Activated CD4-positive, CD25-positive, alpha-beta regulatory T cell treated with anti-CD3 and anti-CD28 coated beads, Interleukin-2, amount 50 U/mL, for 72 hours (primary cell): ENCODE measurements around the gene GSK3A.
"Not testable (repeated sequence)": the region's sequence is repeated elsewhere in the genome, so short reads cannot be mapped to it uniquely, and the experiment has no call there.

ENCODE experiments used
- DNase-seq: peaks from one replicate; pipeline ENCODE4 v3.0.0; 2021

The GSK3A gene

GRCh38 chr19:42267644-42268141 lies 25.3 kb upstream of the GSK3A start:
- no peak for DNase-seq

GRCh38 chr19:42266928-42267603 lies 24.7 kb upstream of the GSK3A start:
- not testable (repeated sequence) for DNase-seq

- not testable (repeated sequence) for DNase-seq
These were observed 23.7 kb upstream of the GSK3A start for GRCh38 chr19:42266105-42266504.

- no peak for DNase-seq
These were observed 19.4 kb upstream of the GSK3A start for GRCh38 chr19:42261763-42262162.

- not testable (repeated sequence) for DNase-seq
These were observed 15.4 kb upstream of the GSK3A start for GRCh38 chr19:42257842-42258241.

- no peak for DNase-seq
These were observed 13.7 kb upstream of the GSK3A start for GRCh38 chr19:42255766-42256745.

GRCh38 chr19:42254850-42255765 lies 12.7 kb upstream of the GSK3A start, which contains the start of gene ERF:
TSS of gene ERF (minus strand) at chr19:42255128. CDS start at chr19:42254999, 129 bp downstream.
- peak; percentile 96 for DNase-seq

GRCh38 chr19:42254089-42254849 lies 11.9 kb upstream of the GSK3A start:
- DNase-seq = peak; percentile 63

GRCh38 chr19:42253245-42254088 lies 11.1 kb upstream of the GSK3A start:
- peak; percentile 60 for DNase-seq

- no peak for DNase-seq
These were observed 10.2 kb upstream of the GSK3A start for GRCh38 chr19:42252365-42253244.

GRCh38 chr19:42251572-42252358 lies 9.4 kb upstream of the GSK3A start:
- no peak for DNase-seq

GRCh38 chr19:42250666-42251531 lies 8.5 kb upstream of the GSK3A start:
- DNase-seq = no peak

- DNase-seq = no peak
These were observed 7.8 kb upstream of the GSK3A start for GRCh38 chr19:42250183-42250665.

- DNase-seq = no peak
These were observed 7.4 kb upstream of the GSK3A start for GRCh38 chr19:42249769-42250168.

GRCh38 chr19:42249149-42249750 lies 6.8 kb upstream of the GSK3A start:
- DNase-seq = no peak

- no peak for DNase-seq
These were observed 6.1 kb upstream of the GSK3A start for GRCh38 chr19:42248270-42249148.
